HuH-7 (cell line): ENCODE data around the gene B3GALT4.
"Not testable (repeated sequence)": the region's sequence is repeated elsewhere in the genome, so short reads cannot be mapped to it uniquely, and the experiment has no call there.

ENCODE experiments used
- DNase-seq: peaks from one replicate; pipeline ENCODE4 v3.0.0; 2011; ENCODE audit warnings: low spot score

Gene B3GALT4

DNA sequence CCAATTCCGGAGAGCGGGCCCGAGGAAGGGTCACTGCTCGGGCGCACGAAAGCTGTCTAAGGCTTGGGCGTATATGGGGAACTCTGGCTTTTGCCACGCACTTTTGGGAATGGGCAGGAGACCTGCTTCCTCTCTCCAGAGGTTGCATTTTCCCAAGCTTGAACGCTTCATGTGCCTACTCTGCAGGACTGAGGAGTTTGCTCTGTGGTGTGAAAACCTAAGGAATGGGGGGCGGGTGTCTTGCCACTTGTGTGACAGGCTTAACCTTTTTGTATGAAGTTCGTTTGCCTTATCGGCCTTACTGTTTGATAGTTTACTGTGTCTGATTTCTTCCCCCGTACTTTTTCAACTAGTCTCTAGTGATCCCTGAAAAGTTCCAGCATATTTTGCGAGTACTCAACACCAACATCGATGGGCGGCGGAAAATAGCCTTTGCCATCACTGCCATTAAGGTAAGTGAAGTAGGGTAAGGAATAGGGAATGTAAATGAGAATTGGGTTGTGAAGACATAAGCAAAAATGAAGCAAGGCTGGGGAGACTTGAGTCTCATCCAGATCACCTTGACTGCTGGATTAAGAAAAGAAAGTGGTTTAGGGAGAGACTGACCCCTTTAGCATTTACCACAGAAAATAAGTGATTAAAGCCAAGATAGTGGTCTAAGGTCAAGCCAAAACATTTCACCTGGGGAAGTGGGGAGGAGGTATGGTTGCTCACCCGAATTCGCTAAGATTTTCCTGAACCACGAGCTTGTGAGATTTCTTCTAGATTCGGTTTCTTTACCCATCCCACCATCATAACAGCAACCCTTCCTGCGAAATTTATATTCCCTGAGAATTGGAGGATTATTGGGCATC lies 4.4 kb upstream of the B3GALT4 start:
- DNase-seq, result no peak

DNA sequence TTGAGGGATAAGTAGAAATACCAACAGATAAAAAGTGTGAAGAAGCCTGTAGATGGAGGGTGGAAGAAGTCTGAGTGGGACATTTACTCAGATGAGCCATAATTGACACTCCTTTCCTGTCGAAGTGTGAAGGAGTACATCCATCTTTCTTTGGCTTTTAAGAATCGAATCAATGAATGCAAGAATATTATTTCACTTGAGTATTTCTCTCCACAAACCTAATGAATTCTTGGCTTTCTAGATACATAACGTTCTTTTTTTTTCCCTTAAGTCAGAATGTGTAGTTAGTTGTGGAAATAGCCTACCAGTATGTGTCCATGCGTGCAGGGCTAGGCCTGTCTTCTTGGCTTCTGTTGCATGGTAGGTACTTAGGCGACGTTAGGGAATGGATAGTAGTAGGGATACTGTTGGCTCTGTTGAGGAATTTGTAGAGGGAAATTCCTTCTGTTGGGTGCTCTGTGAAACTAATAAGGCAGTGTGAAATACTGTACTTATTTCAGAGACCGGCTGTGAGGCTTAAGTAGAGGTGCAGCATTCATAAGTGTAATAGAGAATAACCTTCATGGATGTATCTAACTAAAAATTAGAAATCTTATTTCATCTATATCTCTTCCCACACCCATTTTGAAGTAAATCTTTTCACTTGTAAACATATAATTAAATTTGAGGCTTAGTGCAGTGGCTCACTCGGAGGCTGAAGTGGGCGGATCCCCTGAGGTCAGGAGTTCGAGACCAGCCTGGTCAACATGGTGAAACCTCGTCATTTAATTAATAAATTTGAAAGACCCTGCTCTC lies 3.6 kb upstream of the B3GALT4 start:
- DNase-seq, result no peak

DNA sequence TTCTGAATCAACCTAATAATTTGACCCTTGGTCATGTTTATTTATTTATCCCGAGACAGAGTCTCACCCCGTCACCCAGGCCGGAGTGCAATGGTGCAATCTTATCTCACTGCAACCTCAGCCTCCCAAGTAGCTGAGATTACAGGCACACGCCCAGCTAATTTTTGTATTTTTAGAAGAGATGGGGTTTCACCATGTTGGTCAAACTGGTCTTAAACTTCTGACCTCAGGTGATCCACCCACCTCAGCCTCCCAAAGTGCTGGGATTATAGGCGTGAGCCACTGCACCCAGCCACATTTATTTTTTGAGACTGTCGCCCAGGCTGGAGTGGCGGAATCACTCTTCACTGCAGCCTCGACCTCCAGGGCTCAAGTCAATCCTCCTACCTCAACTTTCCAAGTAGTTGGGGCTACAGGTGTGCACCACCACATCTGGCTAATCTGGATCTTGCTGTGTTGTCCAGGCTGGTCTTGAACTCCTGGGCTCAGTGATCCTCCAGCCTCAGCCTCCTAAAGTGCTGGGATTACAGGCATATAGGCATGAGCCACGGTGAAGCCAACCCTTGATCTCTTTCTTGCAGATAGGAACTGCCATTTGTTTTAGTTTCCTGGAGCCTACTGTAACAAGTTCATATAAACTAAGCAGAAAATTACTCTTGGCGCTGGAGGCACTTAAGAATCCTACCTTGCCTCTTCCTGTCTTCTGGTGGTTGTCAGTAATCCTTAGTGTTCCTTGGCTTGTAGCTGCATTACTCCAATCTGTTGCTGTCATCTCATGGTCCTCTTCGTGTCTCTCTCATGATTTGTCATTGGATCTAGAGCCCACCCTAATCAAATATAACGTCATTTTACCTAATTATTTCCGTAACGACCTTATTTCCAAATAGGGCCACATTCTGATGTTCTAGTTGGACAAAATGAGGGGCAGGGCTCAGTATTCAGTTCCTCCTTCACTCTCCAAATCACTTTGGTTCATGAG lies 2.7 kb upstream of the B3GALT4 start:
- no peak for DNase-seq

DNA sequence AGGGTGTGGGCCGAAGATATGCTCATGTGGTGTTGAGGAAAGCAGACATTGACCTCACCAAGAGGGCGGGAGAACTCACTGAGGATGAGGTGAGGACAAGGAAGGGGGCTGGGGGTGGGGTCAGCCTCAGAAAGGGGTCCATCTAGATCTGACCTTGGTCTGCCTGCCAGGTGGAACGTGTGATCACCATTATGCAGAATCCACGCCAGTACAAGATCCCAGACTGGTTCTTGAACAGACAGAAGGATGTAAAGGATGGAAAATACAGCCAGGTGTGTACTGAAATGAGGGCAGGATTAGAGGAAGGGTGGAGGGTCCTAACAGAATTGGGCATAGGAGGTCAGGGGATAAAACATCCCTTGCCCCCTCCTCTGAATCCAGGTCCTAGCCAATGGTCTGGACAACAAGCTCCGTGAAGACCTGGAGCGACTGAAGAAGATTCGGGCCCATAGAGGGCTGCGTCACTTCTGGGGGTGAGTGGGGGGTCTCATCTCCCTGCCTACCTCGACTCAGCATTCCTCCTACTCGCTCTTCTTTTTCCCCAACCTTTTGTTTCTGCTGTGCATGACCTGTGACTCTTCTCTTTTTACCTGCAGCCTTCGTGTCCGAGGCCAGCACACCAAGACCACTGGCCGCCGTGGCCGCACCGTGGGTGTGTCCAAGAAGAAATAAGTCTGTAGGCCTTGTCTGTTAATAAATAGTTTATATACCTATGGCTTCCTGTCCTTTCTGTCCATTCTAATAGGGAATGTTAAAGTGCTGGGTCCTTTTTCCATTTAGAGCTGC lies 935 bp upstream of the B3GALT4 start:
- DNase-seq, result not testable (repeated sequence)

DNA sequence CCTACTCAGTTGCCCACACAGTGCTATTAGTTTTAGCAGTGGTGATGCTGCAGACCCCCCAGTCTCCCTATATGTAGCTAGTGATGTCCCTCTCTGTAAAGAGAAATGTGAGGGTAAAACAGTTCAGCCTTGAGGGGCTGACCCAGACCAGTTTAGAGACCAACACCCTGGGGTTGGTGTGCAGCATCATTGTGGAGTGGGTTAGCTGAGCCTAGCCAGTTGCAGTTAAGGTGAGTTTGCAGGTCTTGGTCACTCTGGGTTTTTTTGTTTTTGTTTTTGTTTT lies 401 bp upstream of the B3GALT4 start:
- DNase-seq, result no peak

DNA sequence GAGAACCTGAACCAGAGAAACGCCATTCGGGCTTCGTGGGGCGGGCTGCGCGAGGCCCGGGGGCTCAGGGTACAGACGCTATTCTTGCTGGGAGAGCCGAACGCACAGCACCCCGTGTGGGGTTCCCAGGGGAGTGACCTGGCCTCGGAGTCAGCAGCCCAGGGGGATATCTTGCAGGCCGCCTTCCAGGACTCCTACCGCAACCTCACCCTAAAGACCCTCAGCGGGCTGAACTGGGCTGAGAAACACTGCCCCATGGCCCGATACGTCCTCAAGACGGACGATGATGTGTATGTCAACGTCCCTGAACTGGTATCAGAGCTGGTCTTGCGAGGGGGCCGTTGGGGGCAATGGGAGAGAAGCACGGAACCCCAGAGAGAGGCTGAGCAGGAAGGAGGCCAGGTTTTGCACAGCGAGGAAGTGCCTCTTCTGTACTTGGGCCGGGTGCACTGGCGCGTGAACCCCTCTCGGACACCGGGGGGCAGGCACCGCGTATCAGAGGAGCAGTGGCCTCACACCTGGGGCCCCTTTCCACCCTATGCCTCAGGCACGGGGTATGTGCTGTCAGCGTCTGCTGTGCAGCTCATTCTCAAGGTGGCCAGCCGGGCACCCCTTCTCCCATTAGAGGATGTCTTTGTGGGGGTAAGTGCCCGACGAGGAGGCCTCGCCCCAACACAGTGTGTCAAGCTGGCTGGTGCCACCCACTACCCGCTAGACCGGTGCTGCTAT lies 904 bp downstream of the B3GALT4 start:
- no peak for DNase-seq

DNA sequence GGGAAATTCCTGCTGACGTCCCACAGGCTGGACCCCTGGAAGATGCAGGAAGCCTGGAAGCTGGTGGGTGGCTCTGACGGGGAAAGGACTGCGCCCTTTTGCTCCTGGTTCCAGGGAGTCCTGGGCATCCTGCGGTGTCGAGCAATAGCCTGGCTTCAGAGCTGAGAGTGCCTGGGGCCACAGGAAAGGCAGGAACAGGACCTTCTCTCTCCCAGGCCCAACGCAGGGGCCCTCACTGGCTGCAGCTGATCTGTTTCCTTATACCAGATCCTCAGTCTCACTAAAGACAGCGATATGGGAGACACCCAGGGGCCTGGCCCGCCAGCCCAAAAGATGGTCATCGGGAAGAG lies 1.4 kb downstream of the B3GALT4 start:
- no peak for DNase-seq

DNA sequence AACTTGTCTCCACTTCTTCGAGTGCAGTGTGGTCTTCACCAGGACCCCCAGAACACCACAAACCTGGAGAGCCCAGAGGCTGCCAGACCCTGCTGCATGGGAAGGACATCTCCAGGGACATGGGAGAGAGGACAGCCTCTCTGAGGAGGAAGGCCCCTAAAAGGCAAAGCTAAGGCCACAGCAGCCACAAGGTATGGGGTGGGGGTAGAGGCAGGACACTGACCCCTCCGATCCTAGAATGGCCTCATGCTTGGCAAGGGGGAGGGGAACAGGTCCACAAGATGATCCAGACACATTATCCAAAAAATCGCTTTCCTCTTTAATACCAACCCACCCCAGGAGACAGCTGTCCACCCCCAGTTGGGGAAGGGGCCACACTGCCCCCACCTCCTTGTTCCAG lies 1.9 kb downstream of the B3GALT4 start:
- DNase-seq, result no peak

DNA sequence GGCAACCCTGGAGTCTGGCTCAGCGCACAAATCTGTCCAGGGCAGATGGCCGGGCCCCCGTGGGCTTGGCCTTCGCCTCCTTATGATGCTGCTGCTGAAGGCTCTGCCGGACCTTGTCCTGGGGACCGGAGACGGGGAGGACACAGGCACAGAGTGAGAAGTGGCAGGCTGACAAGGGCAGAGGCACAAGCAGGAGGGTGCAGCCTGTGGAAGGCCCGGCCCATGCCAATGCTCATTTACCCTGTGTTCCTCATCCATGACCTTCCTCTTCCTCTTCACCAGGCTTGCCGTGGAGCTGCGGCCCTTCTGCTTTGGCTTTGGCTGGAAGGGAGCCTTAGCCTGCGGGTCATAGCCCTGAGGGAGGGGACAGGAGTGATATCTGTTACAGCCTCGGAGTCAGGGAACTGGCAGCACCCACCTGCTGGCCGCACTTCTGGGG lies 2.4 kb downstream of the B3GALT4 start:
- DNase-seq, result no peak

DNA sequence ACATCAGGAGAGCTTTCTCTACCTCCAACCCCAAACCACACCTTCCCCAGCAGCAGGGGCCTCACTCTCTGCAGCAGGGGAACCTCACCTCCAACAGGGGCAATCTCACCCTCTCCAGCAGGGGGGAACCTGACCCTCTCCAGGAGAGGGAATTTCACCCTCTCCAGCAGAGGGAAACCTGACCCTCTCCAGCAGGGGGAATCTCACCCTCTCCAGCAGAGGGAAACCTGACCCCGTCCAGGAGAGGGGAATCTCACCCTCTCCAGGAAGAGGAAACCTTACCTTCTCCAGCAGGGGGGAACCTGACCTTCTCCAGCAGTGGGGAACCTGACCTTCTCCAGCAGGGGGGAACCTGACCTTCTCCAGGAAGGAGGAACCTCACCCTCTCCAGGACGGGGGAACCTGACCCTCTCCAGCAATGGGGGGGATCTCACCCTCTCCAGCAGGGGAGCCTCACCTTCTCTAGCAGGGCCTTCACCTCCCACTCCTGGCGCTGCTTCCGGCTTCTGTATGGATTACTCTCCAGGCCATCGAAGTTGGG lies 3.1 kb downstream of the B3GALT4 start:
- peak; percentile 79 for DNase-seq

DNA sequence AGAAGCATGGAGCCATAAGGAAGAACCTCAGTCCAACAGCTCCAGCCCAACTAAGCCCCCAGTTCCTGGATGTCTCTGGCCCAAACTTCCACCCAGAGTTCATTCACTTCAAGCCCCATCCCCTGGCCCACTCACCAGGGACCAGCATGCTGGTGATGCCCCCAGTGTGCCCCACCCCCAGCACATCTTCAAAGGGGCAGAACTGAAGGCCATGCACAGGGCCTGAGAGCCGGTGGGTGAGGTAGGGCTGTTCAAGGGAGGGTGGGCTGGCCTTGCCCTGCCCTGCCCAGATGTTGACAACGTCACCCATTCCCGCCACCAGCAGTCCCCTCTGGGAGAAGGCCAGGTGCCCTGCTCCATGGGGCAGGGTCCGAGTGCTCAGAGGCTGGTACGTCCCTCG lies 3.6 kb downstream of the B3GALT4 start:
- no peak for DNase-seq

DNA sequence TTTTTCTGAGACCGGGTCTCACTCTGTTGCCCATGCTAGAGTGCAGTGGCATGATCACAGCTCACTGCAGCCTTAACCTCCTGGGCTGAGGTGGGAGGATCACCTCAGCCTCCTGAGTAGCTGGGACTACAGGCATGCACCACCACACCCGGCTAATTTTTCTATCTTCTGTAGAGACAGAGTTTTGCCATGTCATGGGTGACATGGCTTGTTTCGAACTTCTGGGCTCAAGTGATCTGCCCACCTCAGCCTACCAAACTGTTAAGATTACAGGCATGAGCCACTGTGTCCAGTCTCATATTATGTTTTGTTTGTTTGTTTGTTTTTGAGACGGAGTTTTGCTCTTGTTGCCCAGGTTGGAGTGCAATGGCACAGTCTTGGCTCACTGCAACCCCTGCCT lies 8.3 kb downstream of the B3GALT4 start:
- not testable (repeated sequence) for DNase-seq

DNA sequence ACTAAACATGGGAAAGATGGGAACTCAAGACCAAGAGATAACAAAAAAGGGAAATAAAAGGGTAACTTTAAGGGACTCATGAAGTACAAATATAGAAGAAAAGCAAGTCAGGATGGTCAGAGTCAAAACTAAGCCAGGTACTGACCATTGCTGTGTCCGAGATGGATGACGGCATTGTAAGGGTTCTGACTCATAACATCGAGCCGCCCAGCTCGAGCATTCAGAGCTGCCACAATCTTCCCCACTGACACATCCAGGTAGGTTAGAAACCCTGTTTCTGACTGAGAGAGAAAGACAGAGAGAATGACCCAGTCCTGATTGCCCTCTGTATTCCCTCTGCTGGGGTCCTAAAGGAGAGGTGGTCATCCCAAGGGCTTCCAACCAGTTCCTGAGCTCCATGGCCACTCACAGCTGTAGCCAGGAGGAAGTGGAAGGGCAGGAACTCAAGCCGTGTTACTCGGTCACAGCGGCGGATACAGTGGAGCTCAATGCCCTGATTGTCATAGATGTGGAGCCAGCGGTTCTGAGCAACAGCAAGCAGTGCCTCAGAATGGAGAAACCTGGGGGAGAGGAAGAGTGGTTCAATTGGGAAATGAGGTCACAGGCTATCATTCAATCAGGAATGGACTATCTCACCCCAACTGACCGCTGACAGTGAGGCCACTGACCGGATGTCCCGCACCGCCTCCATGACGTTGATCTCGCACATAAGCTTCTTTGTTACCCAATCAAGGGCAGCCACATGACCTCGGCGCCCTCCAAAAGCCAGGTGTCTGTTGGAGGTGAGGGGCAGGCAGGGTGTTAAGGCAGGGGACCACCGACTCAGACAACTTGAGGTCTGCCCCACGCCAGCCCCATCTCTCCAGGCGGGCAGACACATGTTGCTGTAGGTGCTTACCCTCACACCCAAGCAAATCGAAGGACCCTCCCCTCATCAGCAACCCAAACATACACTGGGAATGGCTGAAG lies 10.3 kb downstream of the B3GALT4 start:
- DNase-seq, result no peak

DNA sequence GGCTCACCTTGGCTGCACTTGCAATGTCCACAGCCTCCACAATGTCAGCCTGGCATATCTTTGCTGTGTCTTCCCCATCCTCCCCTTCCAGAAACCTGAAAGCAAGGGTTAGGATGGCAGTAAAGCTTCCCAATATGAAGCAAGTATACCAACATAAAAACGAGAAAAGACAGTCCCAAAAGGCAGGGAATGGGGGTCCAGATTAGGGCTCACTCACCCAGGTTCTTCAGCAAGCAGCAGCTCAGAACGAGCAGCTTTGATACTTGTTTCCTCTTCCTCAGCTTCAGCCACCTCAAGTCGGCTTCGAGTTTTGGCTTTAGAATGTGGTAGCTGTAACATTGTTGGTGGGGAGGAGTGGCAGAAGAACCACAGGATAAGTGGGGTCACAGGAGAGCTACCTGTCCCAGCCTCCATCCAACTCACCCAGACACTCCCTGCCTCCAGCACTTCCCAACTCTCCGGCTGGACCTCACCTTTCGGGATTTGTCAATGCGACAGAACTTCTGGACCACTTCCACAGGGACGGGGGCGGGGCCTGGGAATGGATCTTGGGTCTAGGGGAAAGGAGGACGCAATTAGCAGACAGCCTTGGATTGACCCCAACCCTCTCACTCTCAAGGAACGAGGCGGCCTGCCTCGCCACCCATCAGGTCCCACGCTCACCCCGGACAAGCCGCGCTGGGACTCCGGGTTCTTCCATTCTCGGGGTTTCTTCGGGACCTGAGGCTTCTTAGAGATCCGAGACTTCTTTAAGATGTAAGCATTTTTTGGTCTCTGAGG lies 11.4 kb downstream of the B3GALT4 start:
- no peak for DNase-seq

DNA sequence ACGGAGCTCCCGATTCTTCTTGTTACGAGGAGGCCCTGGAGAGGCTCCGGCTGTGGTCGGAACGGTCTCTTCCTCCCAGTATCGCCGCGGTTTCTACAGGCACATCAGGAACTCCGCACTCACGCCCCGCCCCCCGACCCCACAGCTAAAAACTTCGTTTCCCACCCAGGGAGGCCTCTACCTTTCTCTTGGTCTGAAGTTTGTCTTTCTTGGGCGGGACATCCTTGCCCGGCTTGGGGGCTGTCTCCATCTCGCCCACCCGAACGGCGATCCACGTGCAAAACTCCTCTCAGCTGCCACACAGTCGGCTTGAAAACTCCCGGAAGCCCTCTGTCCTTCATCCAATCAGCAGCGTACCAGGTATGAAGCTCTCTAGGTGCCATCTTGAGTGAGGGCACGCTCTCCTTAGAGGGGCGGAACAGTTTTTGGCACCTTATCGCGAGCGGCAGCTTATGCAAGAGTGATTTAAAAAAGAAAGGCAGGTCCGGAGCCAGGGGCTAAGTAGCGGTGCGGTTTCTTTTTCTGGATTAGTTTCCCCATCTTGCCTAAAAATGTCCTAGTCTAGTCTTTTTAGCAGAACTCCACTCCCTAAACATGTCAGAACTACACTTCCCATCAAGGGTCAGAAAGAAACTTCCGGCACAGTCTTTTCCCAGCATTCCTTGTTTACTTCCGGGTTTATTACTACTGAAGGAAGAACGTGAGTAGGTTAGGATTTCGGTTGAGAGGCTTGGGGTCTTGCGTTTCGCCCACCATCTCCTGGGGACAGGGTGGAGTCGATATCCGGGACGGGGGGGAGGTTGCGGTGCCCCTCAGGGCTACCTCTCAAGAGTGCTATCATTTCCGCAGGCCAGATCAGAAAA lies 12.2 kb downstream of the B3GALT4 start, which contains the start of the genes PFDN6 and WDR46:
Gene PFDN6 (plus strand): TSS at position 681 of the 863 bp plus-strand sequence. CDS start 256 bp downstream, outside the sequence.
Gene WDR46 (minus strand): TSS at position 319 of the 863 bp plus-strand sequence. CDS start 69 bp downstream, at position 250.
- DNase-seq, result peak; percentile 89

DNA sequence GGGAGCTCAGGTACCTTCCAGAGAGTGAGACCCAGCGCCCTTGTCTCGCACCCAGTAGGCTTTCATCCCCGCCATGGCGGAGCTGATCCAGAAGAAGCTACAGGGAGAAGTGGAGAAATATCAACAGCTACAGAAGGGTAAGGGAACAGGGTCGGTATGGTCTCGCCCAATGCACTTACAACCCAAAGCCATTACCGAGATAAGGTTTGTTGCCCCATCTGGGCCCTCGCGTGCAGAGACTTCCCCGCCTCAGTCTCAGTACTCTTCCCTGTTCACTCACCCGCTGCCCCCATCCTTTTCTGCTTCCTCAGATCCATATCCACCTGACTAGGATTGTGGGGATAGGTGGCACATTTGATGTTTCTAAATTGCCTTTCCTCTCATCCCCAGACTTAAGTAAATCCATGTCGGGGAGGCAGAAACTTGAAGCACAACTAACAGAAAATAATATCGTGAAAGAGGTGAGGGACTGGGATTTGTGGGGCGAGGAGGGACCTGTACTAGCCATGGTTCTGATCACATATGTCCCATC lies 12.9 kb downstream of the B3GALT4 start:
- DNase-seq, result no peak

DNA sequence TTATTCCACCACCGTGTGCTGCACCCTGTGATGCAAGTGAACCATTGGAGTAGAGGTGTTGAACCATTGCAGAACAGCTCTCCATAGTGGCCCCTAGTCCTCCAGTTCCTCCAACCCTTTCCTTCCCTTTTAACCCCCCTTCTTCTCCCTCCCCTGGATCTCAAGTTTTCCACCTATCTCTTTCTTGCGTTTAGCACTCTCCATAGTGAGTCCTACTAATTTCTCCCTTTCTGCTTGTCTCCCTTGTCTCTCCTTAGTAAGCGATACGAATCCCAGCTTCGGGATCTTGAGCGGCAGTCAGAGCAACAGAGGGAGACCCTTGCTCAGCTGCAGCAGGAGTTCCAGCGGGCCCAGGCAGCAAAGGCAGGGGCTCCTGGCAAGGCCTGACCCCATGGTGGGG lies 13.5 kb downstream of the B3GALT4 start:
- DNase-seq, result no peak
